Stimulated activated CD4-positive, alpha-beta T cell treated with anti-CD3 and anti-CD28 coated beads, TNF-alpha, amount 100 ng/mL, for 4 hours (primary cell): Measurements from ENCODE around the gene ETS1.

Source experiments
- DNase-seq, 3 experiments: peaks; one replicate each; pipeline ENCODE4 v3.0.0-alpha.2; 2020; ENCODE audit warnings: low read depth in 3 of 3

ETS1 gene

DNA sequence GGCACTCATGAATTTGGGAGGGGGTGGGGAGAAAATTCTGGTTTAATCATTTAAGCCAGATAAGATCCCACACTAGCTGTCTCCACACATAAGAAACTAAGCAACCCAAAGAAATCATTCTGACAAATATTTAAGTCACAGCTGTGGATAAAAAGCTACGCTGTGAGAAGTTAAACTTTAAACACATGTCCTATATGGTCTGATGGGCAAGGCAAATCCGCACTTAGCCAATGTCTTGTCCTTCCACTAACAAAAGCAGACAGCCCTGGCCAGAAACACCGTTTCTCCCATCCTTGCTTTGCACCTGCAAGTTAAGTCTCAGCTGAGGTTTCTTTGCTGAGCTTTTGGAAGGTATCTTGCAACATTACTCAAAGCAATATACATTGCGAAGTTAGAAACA lies 68.0 kb downstream of the ETS1 start:
- DNase-seq = no peak

DNA sequence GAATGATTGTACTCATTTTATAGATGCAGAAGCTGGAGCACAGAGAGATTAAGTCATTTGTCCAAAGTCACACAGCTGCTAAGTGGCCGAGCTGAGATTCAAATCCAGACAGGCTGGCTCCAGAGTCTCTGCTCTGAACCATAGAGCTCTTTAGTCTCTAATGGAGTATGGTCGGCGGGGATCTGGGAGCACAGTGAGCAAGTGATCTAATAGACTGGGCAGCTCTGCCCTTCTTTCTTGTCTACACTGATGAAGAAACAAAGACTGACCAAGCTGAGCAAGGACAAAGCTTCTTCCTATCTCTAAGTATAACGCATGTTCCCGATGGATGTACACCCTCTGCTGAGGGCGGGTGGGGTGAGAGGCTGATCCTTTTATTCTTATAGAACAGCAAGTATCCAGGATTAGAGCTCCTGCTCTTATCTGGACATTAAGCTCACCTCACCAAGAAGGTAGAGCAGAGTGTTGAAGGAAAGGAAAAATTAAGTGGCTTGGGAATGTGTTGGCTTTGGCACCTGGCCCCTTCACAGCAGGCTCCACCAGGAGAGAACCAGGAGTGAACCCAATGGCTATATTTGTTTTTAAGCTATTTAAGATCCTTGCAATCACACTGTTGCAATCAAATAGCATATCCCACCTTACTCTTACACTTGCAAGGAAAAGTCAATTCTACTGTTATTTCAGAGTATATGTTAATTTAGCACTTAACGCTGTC lies 68.7 kb downstream of the ETS1 start:
- DNase-seq = no peak

DNA sequence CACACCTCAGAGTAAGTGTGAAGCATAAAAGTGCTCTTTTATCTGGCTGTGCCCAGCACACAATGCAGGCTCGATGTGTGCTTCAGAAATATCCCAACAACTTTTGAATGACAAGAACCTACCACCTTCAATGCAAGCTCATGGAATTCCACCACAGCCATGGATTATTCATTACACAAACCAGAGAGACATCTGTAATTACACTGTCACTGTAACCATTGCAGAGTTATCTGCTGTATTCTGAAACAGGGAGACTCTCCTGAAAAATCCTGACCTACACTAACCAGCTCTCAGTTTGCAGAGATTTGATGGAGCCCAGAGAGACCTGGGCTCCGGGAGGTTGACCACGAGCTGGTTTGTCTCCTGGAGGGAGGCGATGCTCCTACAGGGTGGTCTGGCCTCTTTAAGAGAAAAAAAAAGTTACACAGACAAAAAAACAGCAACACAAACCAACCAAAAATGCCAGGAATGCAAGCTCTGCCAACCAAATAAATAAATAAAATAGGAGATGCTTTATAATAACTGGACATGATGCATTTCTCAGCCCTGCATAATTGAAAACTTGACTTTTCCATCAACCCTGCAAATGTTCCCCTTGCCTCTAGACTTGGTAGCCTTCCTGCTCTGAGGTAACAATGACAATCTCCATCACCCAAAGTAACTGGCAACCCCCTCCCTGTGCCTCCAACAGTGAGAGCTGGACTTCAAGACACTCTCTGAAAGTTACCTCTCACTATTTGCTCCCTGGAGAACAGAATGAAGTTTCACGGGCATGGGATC lies 69.7 kb downstream of the ETS1 start:
- DNase-seq = no peak

DNA sequence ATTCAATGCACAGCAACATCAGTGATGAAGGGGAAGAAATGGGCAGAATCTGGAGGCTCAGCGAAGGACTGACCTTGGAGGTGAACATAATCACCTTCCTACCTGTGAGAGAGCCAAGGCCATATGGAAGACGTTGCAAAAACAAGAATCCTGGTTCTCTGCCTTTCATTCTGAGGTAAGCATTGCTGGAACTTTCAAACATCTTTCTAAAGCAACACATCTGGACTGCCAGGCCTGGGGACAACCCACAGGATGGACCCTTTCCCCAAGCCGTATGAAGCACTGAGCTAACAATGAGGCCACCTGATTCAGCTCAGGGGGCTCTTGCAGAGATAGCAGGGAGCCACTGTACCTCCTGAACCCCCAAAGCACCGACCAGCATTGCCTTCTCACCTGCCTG lies 70.5 kb downstream of the ETS1 start:
- no peak for DNase-seq

DNA sequence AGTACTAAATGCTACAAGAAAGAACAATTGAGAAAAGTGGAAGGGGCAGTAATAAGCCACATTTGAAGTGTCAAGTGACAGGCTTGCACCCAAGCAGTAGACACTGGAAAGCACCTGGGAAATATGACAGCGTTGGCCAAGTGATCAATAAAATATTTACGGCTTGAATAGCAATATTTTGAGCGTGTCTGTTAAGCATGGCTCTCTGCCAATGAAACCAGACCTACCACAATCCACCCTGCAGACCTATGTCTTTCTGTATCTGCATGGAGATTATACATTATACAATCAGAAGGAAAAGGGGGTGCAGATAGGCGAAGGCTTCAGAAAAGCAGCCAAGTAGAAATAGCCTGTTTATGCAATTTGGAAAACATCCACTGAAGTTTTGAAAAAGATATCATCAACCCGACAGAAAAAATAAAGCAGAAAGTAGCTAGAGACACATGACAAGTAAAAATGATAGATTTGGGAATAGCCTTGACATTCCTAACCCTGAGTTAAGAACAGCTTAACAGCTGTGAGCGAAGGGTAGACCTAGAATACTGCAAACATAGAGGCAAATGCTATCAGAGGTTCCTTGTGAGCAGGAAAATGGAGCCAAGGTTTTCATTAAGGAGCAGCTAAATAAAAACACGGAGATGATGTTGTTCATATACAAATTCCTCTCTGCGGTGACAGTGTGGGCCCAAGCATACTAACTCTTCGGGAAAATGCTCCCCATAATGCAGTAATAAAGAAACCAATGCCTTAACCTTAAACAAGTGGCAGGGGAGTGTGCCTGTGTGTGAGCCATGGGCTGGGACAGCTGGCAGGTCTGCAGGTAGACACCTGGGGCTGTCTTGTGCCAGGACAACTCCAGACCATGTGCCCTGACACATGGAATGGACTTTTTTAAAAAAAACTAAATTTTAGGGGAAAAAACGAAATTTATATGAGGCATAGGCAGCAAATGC lies 71.3 kb downstream of the ETS1 start:
- DNase-seq = no peak

DNA sequence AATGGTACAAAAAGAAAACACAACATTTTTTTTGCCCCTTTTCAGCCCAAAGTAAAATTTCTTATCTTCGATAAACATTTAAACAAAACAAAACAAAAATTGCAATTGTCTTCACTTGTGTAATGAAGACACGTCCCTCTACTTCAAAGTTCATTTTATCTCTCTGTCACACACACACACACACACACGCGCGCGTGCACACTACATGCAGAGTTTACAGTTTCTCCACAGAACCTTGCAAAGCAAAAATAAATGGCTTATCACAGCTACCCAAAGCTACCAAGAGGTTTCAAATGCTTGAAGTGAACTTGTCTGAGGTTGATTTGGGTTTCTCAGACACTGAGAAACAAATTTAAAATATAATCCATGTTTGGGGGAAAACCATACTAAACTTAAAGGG lies 72.3 kb downstream of the ETS1 start:
- DNase-seq = no peak

DNA sequence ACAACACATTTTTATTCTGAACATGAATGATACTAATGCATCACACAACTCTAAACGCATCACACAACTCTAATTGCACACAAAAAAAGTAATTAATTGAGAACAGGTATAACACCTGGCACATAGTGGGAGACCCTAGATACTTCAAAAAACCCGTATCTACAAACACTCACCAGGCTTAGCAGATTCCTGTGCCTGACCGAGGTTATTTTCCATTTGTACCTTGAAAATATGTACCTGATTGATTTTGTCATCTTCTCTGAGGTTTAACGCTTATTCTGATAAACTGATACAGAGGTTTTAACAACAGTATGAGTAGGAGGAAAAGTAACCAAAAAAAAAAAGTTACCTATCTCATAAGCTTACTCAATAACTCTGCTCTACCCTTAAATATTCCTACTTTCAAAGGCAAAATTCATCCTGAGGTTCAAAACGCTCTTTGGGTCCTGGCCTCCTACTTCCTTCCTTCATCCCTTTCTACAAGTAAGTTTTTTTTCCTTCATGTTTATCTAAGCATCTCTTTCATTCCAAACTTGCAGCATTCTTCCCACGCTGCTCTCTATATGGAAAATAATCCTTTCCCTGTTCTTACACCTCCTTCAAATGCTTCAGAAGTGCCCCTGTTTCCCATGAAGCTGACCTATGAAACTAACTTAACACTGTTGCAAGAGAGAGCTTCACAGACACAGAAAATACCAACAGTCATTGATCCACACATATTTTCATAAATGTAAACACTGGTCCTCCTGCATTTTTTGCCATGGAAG lies 73.3 kb downstream of the ETS1 start:
- DNase-seq = no peak

DNA sequence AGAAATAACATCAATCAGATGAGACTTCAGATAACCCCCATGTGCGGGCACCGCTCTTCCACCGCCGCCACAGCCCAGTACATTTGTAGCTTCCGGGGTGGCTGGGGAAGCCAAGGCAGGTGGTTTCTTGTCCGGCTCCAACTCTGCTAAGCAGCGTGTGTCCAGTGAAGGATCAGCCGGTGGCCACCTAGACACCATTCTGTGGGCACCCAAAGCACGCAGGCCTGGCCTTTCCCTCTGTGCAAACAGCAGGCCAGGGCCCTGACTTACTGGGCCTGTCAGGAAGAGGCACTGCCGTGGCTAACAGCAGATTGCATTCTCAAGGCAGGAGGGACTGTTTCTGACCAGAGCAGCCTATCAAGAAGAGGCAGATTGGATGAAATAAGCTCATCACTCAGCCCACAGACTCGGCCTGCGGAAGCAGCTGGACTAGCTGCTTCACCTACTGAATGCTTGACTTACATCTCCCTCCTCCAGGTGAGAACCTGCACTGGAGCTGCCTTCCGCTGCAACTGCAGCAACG lies 74.8 kb downstream of the ETS1 start:
- DNase-seq = no peak

DNA sequence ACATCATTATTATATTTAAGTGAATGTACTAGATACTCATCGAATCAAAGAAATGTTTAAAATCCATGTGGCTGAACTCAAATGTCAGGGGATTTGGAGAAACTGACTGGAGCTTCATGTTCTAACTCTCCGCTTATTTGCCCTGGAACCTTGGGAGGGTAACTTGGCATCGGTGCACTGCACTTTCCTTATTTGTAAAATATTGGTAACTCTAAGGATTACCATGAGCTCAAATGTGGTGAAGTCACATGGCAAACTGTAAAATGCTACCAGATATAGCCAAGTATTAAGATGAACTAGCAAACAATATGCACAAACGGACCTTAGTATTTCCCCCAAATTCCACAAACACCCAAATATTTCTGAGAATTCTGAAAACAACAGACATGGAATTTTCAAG lies 75.6 kb downstream of the ETS1 start:
- DNase-seq = no peak

DNA sequence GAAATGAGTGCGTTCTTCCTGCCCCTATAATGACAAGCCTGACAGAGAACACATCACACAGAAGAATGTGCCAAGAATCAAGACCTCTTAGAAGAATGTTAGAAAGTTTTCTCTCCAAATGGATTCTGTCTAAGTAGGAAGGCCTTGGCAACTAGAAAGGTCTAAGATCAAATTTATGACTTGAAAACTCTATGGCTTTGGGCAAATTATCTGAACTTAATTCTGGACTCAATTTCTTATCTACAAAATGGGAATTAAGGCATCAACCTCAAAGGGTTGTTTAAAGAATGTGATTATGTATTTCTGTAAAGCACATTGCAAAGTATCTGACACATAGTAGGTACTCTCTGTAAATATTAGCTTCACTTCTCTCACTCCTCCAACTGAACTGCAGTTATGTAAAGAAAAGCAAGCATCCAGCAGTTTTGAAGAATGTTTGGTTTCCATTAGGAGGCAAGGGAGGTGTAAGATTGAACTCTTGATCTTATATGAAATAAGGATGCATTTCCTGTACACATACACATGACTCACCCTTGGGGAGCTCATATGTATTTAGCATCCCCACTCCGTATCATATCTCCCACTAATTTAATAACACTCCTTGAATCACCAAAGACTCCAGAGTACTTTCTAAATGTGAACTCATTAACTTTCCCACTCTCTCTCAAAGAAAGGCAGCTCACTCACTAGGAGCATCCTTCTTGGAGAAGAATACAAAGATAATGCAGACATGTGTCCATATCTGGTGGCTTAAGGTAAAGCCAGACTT lies 77.6 kb downstream of the ETS1 start:
- no peak for DNase-seq

DNA sequence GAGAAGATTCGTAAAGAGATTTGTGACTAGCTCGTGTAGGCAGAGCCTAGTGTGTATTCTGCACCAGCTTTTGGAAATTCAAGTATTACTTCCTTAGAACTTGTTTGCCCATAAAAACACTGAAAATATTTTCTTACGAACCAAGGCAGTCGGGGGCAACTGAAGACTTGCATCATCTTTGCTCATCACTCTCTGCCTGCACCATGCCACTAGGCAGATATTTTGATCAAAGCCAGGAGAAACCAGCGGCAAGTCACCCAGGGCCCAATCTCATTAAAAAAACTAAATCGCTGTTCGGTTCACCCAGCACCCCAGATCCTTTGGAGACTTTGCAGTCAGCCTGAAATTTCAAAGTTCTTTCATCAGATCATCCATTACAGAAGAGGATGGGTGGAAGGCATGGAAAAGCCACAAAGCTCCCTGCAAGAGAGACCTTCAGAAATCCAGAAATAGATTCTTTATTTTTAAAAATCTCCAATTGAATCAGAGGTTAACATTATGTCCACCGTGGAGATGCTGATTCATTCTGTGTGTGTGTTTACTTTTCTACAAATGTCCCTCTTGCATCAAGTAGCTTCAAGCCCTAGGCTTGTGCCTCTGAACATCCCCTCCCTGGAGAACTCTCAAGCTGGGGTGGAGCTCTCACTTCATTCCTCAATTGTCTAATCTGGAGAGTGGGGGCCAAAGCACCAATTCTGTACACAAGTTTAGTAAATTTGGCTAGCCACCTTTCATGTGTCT lies 78.4 kb downstream of the ETS1 start:
- DNase-seq = no peak

DNA sequence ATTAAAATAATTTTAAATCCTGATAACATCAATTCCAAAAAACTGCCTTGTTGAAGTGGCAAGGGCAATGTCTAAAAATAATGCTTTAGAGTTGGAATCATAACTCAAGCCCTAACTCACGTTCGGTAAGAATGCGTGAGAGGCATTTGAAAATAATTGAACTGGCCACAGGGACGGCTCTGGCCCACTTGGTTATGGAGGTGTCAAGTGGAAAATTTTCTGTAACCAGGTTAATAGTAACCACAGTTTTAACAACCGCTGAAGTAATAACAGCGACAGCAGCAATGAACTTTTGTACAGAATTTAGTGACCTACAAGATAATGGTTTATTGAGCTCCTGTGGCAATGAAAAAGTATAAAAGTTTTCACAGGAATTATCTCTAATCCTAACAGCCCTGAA lies 79.4 kb downstream of the ETS1 start:
- DNase-seq = no peak

DNA sequence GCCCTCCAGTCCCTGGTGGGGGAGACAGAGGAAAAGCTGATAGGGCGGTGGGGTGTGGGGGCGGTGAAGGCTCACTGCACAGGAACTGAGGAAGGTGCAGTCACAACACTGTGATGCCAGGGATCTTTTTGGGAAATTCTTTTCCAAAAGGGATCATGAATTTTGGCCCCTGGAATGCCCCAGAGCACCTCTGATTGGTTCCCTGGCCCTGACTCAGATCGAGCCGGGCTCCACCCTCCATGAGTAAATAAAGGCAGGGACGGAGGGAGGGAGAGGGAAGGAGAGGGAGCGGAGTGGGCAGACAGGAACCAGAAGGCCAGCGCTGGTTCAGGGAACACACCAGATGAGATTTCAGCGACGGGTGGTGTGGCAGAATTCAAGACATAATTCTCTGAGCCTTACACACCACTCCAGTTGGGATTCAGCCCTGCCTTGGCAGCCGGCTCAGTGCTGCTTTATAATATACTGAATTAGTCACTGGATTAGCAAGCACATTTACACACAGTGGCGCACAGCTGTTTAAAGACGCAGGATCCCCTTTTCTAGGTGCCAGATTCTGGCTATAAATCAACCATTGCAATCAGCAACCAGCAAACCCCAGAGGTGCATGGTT lies 80.3 kb downstream of the ETS1 start:
- no peak for DNase-seq

DNA sequence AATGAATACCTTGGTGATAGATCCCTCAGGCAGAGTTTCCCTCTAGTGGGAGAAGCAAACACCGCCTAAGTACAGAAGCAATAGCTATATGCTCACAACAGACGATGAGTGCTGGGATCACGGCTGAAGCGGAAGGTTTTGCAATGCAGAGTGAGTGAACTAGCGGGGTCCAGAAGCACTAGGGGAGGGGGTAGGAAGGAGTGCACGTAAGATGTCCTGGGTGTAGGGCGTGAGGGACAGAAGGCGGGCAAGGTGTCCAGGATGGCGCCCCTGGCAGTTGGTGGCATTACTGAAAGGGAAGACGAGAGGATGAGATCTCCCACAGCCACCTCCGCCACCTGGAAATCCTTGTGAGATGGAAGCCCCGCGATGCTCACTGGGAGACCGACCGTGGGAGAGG lies 81.0 kb downstream of the ETS1 start:
- DNase-seq = no peak

DNA sequence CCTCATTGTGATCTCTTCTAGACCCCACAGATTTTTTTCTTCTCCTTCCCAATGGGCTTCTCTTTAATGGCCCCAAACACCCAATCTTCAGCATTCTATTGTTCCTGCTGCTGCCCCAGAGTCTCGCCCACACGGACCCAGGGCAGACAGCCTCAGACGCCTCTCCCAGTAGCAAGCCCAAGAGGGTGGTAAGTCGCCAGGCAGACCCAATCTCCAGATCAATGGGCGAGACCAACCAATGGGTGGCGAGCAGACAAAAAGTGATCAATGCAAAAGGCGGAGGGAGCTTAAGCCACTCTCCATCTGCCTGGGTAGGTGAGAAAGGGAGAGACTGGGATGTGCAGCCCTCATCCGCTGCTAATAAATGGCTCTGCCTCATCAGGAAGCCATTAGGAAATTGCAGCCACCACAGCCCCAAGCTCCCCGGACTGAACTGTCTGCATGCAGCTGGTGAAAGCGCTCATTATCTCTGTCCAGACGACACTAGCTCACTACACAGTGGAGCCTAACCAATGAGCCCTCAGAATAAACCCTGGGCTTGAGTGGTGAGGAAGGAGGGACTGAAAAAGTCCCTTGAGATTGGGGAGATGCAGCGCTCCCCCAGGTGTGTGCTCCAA lies 81.8 kb downstream of the ETS1 start:
- DNase-seq = no peak

DNA sequence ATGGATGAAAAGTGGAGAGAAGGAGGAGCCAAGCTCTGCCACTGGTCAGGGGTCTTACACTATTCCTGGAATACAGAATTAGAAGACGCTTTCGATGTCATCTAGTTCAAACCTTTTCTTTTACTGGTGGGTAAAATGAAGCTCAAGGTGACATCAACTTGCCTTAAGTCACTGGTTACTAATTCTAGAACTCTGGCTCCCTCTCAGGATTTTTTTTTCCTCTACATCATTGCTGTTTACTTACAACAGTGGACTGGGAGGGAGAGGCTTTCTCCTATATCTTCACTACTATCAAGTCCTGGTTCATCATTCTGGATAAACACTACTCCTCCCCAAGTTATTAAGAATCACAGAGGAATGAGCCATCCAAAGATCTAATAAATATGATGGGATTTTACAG lies 82.9 kb downstream of the ETS1 start:
- DNase-seq = no peak

DNA sequence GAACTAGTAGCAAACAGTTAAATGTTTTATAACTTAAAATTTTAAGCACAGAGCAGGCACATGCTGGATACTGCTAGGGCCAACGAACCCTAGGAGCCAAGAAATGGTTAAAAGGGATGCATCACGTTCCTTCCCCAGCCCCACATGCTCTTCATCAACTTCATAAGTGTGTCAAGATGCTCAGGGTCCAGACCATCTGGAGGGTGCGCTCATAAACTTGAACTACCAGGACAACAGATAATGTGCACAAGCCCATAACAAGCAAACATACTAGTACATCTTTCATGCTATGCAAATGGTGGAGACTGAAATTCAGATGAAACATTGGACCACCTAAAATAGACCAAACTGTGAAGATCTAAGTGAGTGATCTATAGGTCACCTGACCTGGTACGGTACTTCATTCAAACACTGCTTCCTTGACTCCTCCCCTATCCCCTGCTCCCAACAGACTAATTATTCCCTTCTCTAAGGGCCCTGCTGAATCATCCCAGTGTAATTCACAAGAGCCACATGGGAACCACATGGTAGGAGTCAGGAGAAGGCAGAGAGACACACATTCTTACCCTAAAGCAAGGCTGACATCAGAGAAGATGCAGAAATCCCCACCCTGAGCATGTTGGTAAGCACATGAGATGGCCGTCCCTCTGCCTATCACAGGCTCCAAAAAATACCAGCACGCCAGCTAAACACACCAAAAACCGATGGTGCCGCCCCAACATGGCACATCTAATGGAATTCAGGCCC lies 83.9 kb downstream of the ETS1 start:
- DNase-seq = no peak

DNA sequence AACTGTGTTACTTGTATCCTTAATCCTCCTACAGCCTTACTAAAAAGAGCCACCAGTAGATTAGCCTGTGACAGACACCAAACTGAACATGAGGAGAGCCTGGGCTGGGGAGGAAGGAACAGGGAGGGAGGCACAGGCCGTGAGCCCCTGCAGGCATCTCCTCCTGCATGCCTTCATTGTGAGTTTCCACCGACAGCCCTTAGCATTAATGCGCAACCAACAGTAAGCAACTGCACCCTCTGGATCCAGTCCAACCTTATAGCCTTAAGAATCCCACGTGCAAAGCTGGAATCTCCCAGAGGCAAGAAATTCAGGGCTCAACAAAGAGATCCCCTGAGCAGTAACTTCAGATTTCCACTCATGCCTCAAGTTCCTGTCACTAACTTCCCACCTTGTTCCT lies 84.6 kb downstream of the ETS1 start:
- DNase-seq = no peak
